Left ventricle myocardium inferior (tissue), 1 donor: Measurements from ENCODE around the gene VGLL2. TPM values are rescaled to one million over a fixed set of nuclear protein-coding genes. Genes with fewer than 3 reads are reported as not detected.
"Not testable (repeated sequence)": the region's sequence is repeated elsewhere in the genome, so short reads cannot be mapped to it uniquely, and the experiment has no call there.

Experiments
- DNase-seq: peaks from one replicate; pipeline ENCODE4 v3.0.0-alpha.2; 2020
- H3K27ac ChIP-seq: fragments of 200-600 bp; replicated peaks from 2 replicates; pipeline ENCODE4 v1.8.0; 2021
- H3K27me3 ChIP-seq: fragments of 200-600 bp; 2 replicates; pipeline ENCODE4 v1.8.0; 2021; ENCODE audit warnings: low read depth
- H3K36me3 ChIP-seq: fragments of 200-600 bp; 2 replicates; pipeline ENCODE4 v1.8.0; 2021
- H3K4me1 ChIP-seq: fragments of 200-600 bp; 2 replicates; pipeline ENCODE4 v1.8.0; 2021
- H3K4me3 ChIP-seq: fragments of 200-600 bp; 2 replicates; pipeline ENCODE4 v1.8.0; 2021; ENCODE audit warnings: mild to moderate bottlenecking, moderate library complexity
- H3K9me3 ChIP-seq: fragments of 200-600 bp; replicated peaks from 2 replicates; pipeline ENCODE4 v1.8.0; 2021
- CTCF ChIP-seq: fragments of 200-600 bp; IDR thresholded peaks from 2 replicates; pipeline ENCODE4 v1.8.0; 2021; ENCODE audit warnings: antibody characterized with exemption, mild to moderate bottlenecking, borderline replicate concordance
- intact Hi-C: fragments of 100-400 bp; cut with micrococcal nuclease; formaldehyde crosslinking; loops from one replicate; pipeline ENCODE4 v1.11.0; 2022
- total RNA-seq: library from RNA; stranded (reverse); fragmentation: NEBNext Ultra II Directional; extraction: Animal tissue kit (Norgen Biotek cat#: 25700); gene quantifications from one replicate; pipeline ENCODE4 v1.2.1, GENCODE V29; 2021
- donor health status: DM: no; HTN: yes; CAD: no; lungs with severe emphysema.

VGLL2 gene
- total RNA-seq, 1 donor from 2014 or later = 2.4 TPM

- Histone ChIP-seq H3K27me3 (peaks cover 7% of the 10 kb centered on the region), H3K36me3 (no peaks in the 10 kb centered on the region), H3K4me1 (no peaks in the 10 kb centered on the region), H3K27ac (no peak overlapping the region), H3K4me3 (no peak overlapping the region), H3K9me3 (no peaks in the 10 kb centered on the region)
- intact Hi-C loops = no loop called here
- TF ChIP-seq CTCF = no peak
- no peak for DNase-seq
These were observed 35.5 kb upstream of the VGLL2 start for GRCh38 chr6:117229870-117230269.

- Histone ChIP-seq H3K4me1 (no peaks in the 10 kb centered on the region), H3K9me3 (no peaks in the 10 kb centered on the region), H3K27me3 (peaks cover 7% of the 10 kb centered on the region), H3K4me3 (no peak overlapping the region), H3K27ac (no peak overlapping the region), H3K36me3 (no peaks in the 10 kb centered on the region)
- TF ChIP-seq CTCF = no peak
- no peak for DNase-seq
- intact Hi-C loops = no loop called here
These were observed 33.9 kb upstream of the VGLL2 start for GRCh38 chr6:117231466-117231865.

- Histone ChIP-seq H3K27me3 (peaks cover 7% of the 10 kb centered on the region), H3K36me3 (no peaks in the 10 kb centered on the region), H3K9me3 (no peaks in the 10 kb centered on the region), H3K4me1 (no peaks in the 10 kb centered on the region), H3K4me3 (no peak overlapping the region), H3K27ac (no peak overlapping the region)
- DNase-seq = no peak
- intact Hi-C loops = no loop called here
- no peak for TF ChIP-seq CTCF
These were observed 33.2 kb upstream of the VGLL2 start for GRCh38 chr6:117232196-117232595.

- Histone ChIP-seq H3K27ac (no peak overlapping the region), H3K4me3 (no peak overlapping the region), H3K27me3 (peaks cover 7% of the 10 kb centered on the region), H3K36me3 (no peaks in the 10 kb centered on the region), H3K9me3 (no peaks in the 10 kb centered on the region), H3K4me1 (no peaks in the 10 kb centered on the region)
- no peak for TF ChIP-seq CTCF
- intact Hi-C loops = no loop called here
- DNase-seq = no peak
These were observed 32.2 kb upstream of the VGLL2 start for GRCh38 chr6:117233145-117233544.

GRCh38 chr6:117237561-117237960, 27.8 kb upstream of the VGLL2 start:
- DNase-seq = no peak
- no peak overlapping the region for H3K4me3 ChIP-seq
- H3K4me1 ChIP-seq = no peaks in the 10 kb centered on the region
- H3K27ac ChIP-seq = no peak overlapping the region
- H3K9me3 ChIP-seq = peaks cover 9% of the 10 kb centered on the region
- intact Hi-C loops = no loop called here
- no peak for TF ChIP-seq CTCF
- H3K27me3 ChIP-seq = no peaks in the 10 kb centered on the region
- H3K36me3 ChIP-seq = no peaks in the 10 kb centered on the region

- H3K4me1 ChIP-seq, H3K27ac ChIP-seq, intact Hi-C loops, H3K27me3 ChIP-seq, H3K9me3 ChIP-seq, H3K36me3 ChIP-seq, H3K4me3 ChIP-seq, DNase-seq: not testable (repeated sequence)
These were observed 20.8 kb upstream of the VGLL2 start for GRCh38 chr6:117244571-117244970.

GRCh38 chr6:117244979-117245378, 20.4 kb upstream of the VGLL2 start:
- intact Hi-C loops, H3K27ac ChIP-seq, H3K27me3 ChIP-seq, H3K4me3 ChIP-seq, H3K36me3 ChIP-seq, H3K4me1 ChIP-seq, DNase-seq, H3K9me3 ChIP-seq: not testable (repeated sequence)
